ENCODE measurements around the gene KRT6B. TPM values are rescaled to one million over a fixed set of nuclear protein-coding genes. Genes with fewer than 3 reads are reported as not detected.
"Not testable (repeated sequence)": the region's sequence is repeated elsewhere in the genome, so short reads cannot be mapped to it uniquely, and the experiment has no call there.

The KRT6B gene
- polyA plus RNA-seq (not detected in 2 replicates), polyA minus RNA-seq (not detected in 2 replicates)

DNA sequence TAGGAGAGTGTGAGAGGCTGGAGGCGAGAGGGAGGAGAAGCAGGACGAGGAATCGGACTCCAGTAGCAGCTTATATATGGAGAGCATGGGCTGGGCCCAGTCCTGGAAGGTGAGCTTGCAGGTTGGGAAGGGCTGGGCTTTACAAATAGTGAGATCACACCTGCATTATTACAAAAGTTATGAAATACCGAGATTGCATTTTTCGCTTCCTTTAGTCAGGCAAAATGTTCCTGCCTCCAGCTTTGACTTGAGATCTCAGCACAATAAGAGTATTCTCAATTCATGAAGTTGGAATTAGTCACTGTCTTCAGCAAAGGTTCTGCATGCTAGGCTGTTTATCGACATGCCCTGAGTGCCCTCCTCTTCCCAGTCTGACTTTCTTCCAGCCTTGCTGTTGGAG lies at the start of gene KRT6B:
Gene KRT6B, minus strand, starts transcription at position 46 of the 400 bp plus-strand sequence. CDS start 68 bp downstream, outside the sequence.
- no peaks in the 10 kb centered on the region for H4K20me1 ChIP-seq (ENCODE audit: insufficient read depth)
- no peaks in the 10 kb centered on the region for H3K9me2 ChIP-seq (ENCODE audit: insufficient read depth, low read length)
- no peak within 1 kb of the TSS for H3K4me2 ChIP-seq (ENCODE audit: low read length)
- no peaks in the 10 kb centered on the region for H3K36me3 ChIP-seq (ENCODE audit: insufficient read depth, low read length)
- H3K9ac ChIP-seq (ENCODE audit: low read length) = no peak within 1 kb of the TSS
- H2AFZ ChIP-seq (ENCODE audit: low read depth, low read length) = no peak within 1 kb of the TSS
- H3K27ac ChIP-seq (ENCODE audit: low read length) = no peak within 1 kb of the TSS
- no peaks in the 10 kb centered on the region for H3K27me3 ChIP-seq (ENCODE audit: insufficient read depth, low read depth, low read length)
- H3K9me3 ChIP-seq (ENCODE audit: low read length) = no peaks in the 10 kb centered on the region
- no peak for TF ChIP-seq CTCF (IDR thresholded peaks at IDR 0.05; ENCODE audit: poor library complexity, severe bottlenecking)
- TF ChIP-seq TAF1 (IDR thresholded peaks at IDR 0.05; ENCODE audit: low read depth) = no peak
- no peak for TF ChIP-seq RAD21 (conservative IDR thresholded peaks at IDR 0.05)
- no peak for TF ChIP-seq EP300 (conservative IDR thresholded peaks at IDR 0.05; ENCODE audit: poor library complexity, severe bottlenecking)
- TF ChIP-seq EZH2 (IDR thresholded peaks at IDR 0.05; ENCODE audit: borderline replicate concordance, insufficient read depth, low read length, poor library complexity, severe bottlenecking) = no peak
- TF ChIP-seq, protein P1, sequence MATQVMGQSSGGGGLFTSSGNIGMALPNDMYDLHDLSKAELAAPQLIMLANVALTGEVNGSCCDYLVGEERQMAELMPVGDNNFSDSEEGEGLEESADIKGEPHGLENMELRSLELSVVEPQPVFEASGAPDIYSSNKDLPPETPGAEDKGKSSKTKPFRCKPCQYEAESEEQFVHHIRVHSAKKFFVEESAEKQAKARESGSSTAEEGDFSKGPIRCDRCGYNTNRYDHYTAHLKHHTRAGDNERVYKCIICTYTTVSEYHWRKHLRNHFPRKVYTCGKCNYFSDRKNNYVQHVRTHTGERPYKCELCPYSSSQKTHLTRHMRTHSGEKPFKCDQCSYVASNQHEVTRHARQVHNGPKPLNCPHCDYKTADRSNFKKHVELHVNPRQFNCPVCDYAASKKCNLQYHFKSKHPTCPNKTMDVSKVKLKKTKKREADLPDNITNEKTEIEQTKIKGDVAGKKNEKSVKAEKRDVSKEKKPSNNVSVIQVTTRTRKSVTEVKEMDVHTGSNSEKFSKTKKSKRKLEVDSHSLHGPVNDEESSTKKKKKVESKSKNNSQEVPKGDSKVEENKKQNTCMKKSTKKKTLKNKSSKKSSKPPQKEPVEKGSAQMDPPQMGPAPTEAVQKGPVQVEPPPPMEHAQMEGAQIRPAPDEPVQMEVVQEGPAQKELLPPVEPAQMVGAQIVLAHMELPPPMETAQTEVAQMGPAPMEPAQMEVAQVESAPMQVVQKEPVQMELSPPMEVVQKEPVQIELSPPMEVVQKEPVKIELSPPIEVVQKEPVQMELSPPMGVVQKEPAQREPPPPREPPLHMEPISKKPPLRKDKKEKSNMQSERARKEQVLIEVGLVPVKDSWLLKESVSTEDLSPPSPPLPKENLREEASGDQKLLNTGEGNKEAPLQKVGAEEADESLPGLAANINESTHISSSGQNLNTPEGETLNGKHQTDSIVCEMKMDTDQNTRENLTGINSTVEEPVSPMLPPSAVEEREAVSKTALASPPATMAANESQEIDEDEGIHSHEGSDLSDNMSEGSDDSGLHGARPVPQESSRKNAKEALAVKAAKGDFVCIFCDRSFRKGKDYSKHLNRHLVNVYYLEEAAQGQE (IDR thresholded peaks at IDR 0.05; ENCODE audit: borderline replicate concordance) = no peak
- no peak for TF ChIP-seq MXI1 (conservative IDR thresholded peaks at IDR 0.05; ENCODE audit: poor library complexity, severe bottlenecking)
- no peak for TF ChIP-seq POLR2AphosphoS5 (IDR thresholded peaks at IDR 0.05)
- TF ChIP-seq SMC3 (conservative IDR thresholded peaks at IDR 0.05; ENCODE audit: poor library complexity) = no peak
- H3F3A ChIP-seq (ENCODE audit: insufficient read depth, low read length, poor library complexity, severe bottlenecking) = no peaks in the 10 kb centered on the region
- H3K4me3 ChIP-seq (ENCODE audit: low read length) = no peak within 1 kb of the TSS
- no peaks in the 10 kb centered on the region for H3K79me2 ChIP-seq (replicated peaks; ENCODE audit: insufficient read depth, low read length)

DNA sequence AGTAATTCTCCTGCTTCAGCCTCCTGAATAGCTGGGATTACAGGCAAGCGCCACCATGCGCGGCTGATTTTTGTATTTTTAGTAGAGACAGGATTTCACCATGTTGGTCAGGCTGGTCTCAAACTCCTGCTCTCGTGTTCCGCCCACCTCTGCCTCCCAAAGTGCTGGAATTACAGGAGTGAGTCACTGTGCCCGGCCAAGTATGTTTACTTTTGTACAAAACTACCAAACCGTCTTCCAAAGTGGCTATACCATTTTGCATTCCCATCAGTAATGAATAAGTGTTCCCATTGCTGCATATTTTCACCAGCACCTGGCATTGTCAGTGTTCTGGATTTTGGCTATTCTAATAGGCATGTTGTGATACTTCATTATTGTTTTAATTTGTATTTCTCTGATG lies 49.5 kb upstream of the KRT6B start:
- TF ChIP-seq, protein P1 (IDR thresholded peaks at IDR 0.05; ENCODE audit: borderline replicate concordance) = no peak
- no peak for TF ChIP-seq EZH2 (IDR thresholded peaks at IDR 0.05; ENCODE audit: borderline replicate concordance, insufficient read depth, low read length, poor library complexity, severe bottlenecking)
- no peak for TF ChIP-seq POLR2AphosphoS5 (IDR thresholded peaks at IDR 0.05)
- TF ChIP-seq EP300 (conservative IDR thresholded peaks at IDR 0.05; ENCODE audit: poor library complexity, severe bottlenecking) = no peak
- TF ChIP-seq MXI1 (conservative IDR thresholded peaks at IDR 0.05; ENCODE audit: poor library complexity, severe bottlenecking) = no peak
- no peaks in the 10 kb centered on the region for H3K79me2 ChIP-seq (replicated peaks; ENCODE audit: insufficient read depth, low read length)

DNA sequence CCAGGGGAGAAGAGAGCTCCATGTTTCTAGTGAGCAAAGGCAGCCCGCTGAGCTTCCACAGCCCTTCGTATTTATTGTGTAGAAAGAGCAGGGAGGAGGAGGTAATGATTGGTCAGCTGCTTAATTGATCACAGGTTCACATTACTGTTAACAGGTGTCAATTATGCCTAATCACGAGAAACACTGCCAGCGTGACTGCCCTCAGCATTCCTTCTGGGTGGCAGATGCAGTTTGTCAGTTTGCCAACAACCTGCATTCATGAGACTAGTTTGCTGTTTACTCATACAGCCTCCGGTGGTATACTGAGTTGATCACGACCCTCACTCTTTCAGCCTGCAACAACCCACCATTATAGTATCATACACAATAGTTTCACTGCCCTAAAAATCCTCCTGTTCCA lies 48.6 kb upstream of the KRT6B start:
- H3K9ac ChIP-seq (ENCODE audit: low read length); H4K20me1 ChIP-seq (ENCODE audit: insufficient read depth); H3K4me2 ChIP-seq (ENCODE audit: low read length); H3K36me3 ChIP-seq (ENCODE audit: insufficient read depth, low read length); H2AFZ ChIP-seq (ENCODE audit: low read depth, low read length); H3F3A ChIP-seq (ENCODE audit: insufficient read depth, low read length, poor library complexity, severe bottlenecking); H3K27ac ChIP-seq (ENCODE audit: low read length); H3K9me3 ChIP-seq (ENCODE audit: low read length); H3K9me2 ChIP-seq (ENCODE audit: insufficient read depth, low read length); H3K4me3 ChIP-seq (ENCODE audit: low read length); H3K79me2 ChIP-seq (replicated peaks; ENCODE audit: insufficient read depth, low read length); H3K27me3 ChIP-seq (ENCODE audit: insufficient read depth, low read depth, low read length): not testable (repeated sequence)

More for the DNA sequence above, 49.5 kb upstream of the KRT6B start:
- Histone ChIP-seq H3K9me2 (ENCODE audit: insufficient read depth, low read length) (no peaks in the 10 kb centered on the region), H3K4me2 (ENCODE audit: low read length) (no peak overlapping the region), H3K36me3 (ENCODE audit: insufficient read depth, low read length) (no peaks in the 10 kb centered on the region), H3K9me3 (ENCODE audit: low read length) (no peaks in the 10 kb centered on the region), H4K20me1 (ENCODE audit: insufficient read depth) (no peaks in the 10 kb centered on the region), H3K9ac (ENCODE audit: low read length) (no peak overlapping the region), H3K27me3 (ENCODE audit: insufficient read depth, low read depth, low read length) (no peaks in the 10 kb centered on the region), H3K4me3 (ENCODE audit: low read length) (no peak overlapping the region), H2AFZ (ENCODE audit: low read depth, low read length) (no peak overlapping the region), H3K27ac (ENCODE audit: low read length) (no peak overlapping the region), H3F3A (ENCODE audit: insufficient read depth, low read length, poor library complexity, severe bottlenecking) (no peaks in the 10 kb centered on the region)
